Measurements from ENCODE around the gene PICK1. TPM values are rescaled to one million over a fixed set of nuclear protein-coding genes. Genes with fewer than 3 reads are reported as not detected.

The PICK1 gene
- total and polyA plus RNA-seq, 4 experiments from 2014 or later, result 6.5 to 28.0 (median 17.9) TPM

- Histone ChIP-seq H3K4me1 (ENCODE audit: insufficient read depth, low read length) (no peaks in the 10 kb centered on the region), H3K27me3 (ENCODE audit: insufficient read depth, low read length) (no peaks in the 10 kb centered on the region), H3K36me3 (ENCODE audit: insufficient read depth, low read length) (no peaks in the 10 kb centered on the region), H3K27ac (ENCODE audit: low read depth, low read length) (no peak overlapping the region), H3K4me3 (ENCODE audit: low read length in 2 of 2) (no peak overlapping the region), H3K9me3 (ENCODE audit: control insufficient read depth in 1 of 2, low read length in 2 of 2) (no peaks in the 10 kb centered on the region)
- no peaks in the 10 kb centered on the region for H3K27me3 Mint-ChIP-seq
- H3K4me1 Mint-ChIP-seq, result peaks cover 0 to 5% (median 2%) of the 10 kb centered on the region in 4 donors
- H3K36me3 Mint-ChIP-seq, result peaks cover 8 to 27% of the 10 kb centered on the region in 2 donors
- no peak for DNase-seq
- POLR2A ChIA-PET (ENCODE audit: partially characterized antibody), result no interaction called here
- no peak overlapping the region for H3K4me3 Mint-ChIP-seq
- intact Hi-C loops (cut with micrococcal nuclease), result no loop called here
- peaks cover 0 to 1% (median 0%) of the 10 kb centered on the region in 8 donors for H3K9me3 Mint-ChIP-seq
- no peak overlapping the region for H3K27ac Mint-ChIP-seq
- CTCF ChIA-PET (ENCODE audit: partially characterized antibody), result interaction anchor here (1.0 to 3.5 kb wide), 2 partner anchors 17 to 46 kb away, joined by 3 to 12 read pairs; no protein-coding TSS in a partner anchor
Observed at GRCh38 chr22:38097557-38098409, 40.6 kb downstream of the PICK1 start.

GRCh38 chr22:38098410-38099249 lies 41.4 kb downstream of the PICK1 start:
- Mint-ChIP-seq H3K27ac (no peak overlapping the region), H3K4me1 (peaks cover 0 to 5% (median 3%) of the 10 kb centered on the region in 4 donors), H3K36me3 (peaks cover 5 to 21% of the 10 kb centered on the region in 2 donors), H3K4me3 (no peak overlapping the region), H3K9me3 (peaks cover 0 to 1% (median 0%) of the 10 kb centered on the region in 8 donors), H3K27me3 (no peaks in the 10 kb centered on the region)
- no peak overlapping the region for H3K27ac ChIP-seq (ENCODE audit: low read depth, low read length)
- no peaks in the 10 kb centered on the region for H3K9me3 ChIP-seq (ENCODE audit: control insufficient read depth in 1 of 2, low read length in 2 of 2)
- no peak overlapping the region for H3K4me3 ChIP-seq (ENCODE audit: low read length in 2 of 2)
- DNase-seq, result no peak
- ChIA-PET CTCF (ENCODE audit: partially characterized antibody) (interaction anchor here (1.0 to 3.5 kb wide), 2 partner anchors 16 to 46 kb away, joined by 3 to 12 read pairs; no protein-coding TSS in a partner anchor), POLR2A (ENCODE audit: partially characterized antibody) (no interaction called here)
- H3K36me3 ChIP-seq (ENCODE audit: insufficient read depth, low read length), result no peaks in the 10 kb centered on the region
- H3K27me3 ChIP-seq (ENCODE audit: insufficient read depth, low read length), result no peaks in the 10 kb centered on the region
- no peaks in the 10 kb centered on the region for H3K4me1 ChIP-seq (ENCODE audit: insufficient read depth, low read length)
- intact Hi-C loops (cut with micrococcal nuclease), result no loop called here

GRCh38 chr22:38103641-38104040 lies 46.4 kb downstream of the PICK1 start:
- ChIA-PET POLR2A (ENCODE audit: partially characterized antibody) (no interaction called here), CTCF (ENCODE audit: partially characterized antibody) (interaction anchor here (0.6 to 1.4 kb wide), 4 partner anchors 11 to 282 kb away, joined by 3 to 6 read pairs (median 3); no protein-coding TSS in a partner anchor)
- Histone ChIP-seq H3K27me3 (ENCODE audit: insufficient read depth, low read length) (no peaks in the 10 kb centered on the region), H3K4me1 (ENCODE audit: insufficient read depth, low read length) (no peaks in the 10 kb centered on the region), H3K9me3 (ENCODE audit: control insufficient read depth in 1 of 2, low read length in 2 of 2) (no peaks in the 10 kb centered on the region), H3K27ac (ENCODE audit: low read depth, low read length) (no peak overlapping the region), H3K4me3 (ENCODE audit: low read length in 2 of 2) (no peak overlapping the region), H3K36me3 (ENCODE audit: insufficient read depth, low read length) (no peaks in the 10 kb centered on the region)
- intact Hi-C loops (cut with micrococcal nuclease), result no loop called here
- Mint-ChIP-seq H3K27ac (peak overlapping the region in 1 of 7 donors; percentile 68), H3K9me3 (no peaks in the 10 kb centered on the region), H3K4me3 (no peak overlapping the region), H3K27me3 (no peaks in the 10 kb centered on the region), H3K36me3 (peaks cover 0 to 5% of the 10 kb centered on the region in 2 donors), H3K4me1 (peaks cover 7 to 18% (median 12%) of the 10 kb centered on the region in 4 donors)
- no peak for DNase-seq

GRCh38 chr22:38104084-38104483 lies 46.9 kb downstream of the PICK1 start:
- H3K36me3 ChIP-seq (ENCODE audit: insufficient read depth, low read length), result no peaks in the 10 kb centered on the region
- no peaks in the 10 kb centered on the region for H3K9me3 ChIP-seq (ENCODE audit: control insufficient read depth in 1 of 2, low read length in 2 of 2)
- DNase-seq, result no peak
- intact Hi-C loops (cut with micrococcal nuclease), result no loop called here
- CTCF ChIA-PET (ENCODE audit: partially characterized antibody), result interaction anchor here (0.6 to 1.4 kb wide), 4 partner anchors 10 to 283 kb away, joined by 3 to 6 read pairs (median 3); no protein-coding TSS in a partner anchor
- peaks cover 0 to 5% of the 10 kb centered on the region in 2 donors for H3K36me3 Mint-ChIP-seq
- H3K4me1 ChIP-seq (ENCODE audit: insufficient read depth, low read length), result no peaks in the 10 kb centered on the region
- no peaks in the 10 kb centered on the region for H3K9me3 Mint-ChIP-seq
- POLR2A ChIA-PET (ENCODE audit: partially characterized antibody), result no interaction called here
- H3K27ac Mint-ChIP-seq, result peak overlapping the region in 1 of 7 donors; percentile 10
- peaks cover 7 to 18% (median 12%) of the 10 kb centered on the region in 4 donors for H3K4me1 Mint-ChIP-seq
- H3K4me3 Mint-ChIP-seq, result peak overlapping the region in 1 of 8 donors; percentile 61
- H3K4me3 ChIP-seq (ENCODE audit: low read length in 2 of 2), result no peak overlapping the region
- no peaks in the 10 kb centered on the region for H3K27me3 ChIP-seq (ENCODE audit: insufficient read depth, low read length)
- no peaks in the 10 kb centered on the region for H3K27me3 Mint-ChIP-seq
- H3K27ac ChIP-seq (ENCODE audit: low read depth, low read length), result no peak overlapping the region

GRCh38 chr22:38106814-38107578 lies 49.8 kb downstream of the PICK1 start:
- Histone ChIP-seq H3K4me1 (ENCODE audit: insufficient read depth, low read length) (no peaks in the 10 kb centered on the region), H3K36me3 (ENCODE audit: insufficient read depth, low read length) (no peaks in the 10 kb centered on the region), H3K9me3 (ENCODE audit: control insufficient read depth in 1 of 2, low read length in 2 of 2) (no peaks in the 10 kb centered on the region), H3K27ac (ENCODE audit: low read depth, low read length) (no peak overlapping the region), H3K4me3 (ENCODE audit: low read length in 2 of 2) (no peak overlapping the region), H3K27me3 (ENCODE audit: insufficient read depth, low read length) (no peaks in the 10 kb centered on the region)
- DNase-seq, result no peak
- Mint-ChIP-seq H3K36me3 (peaks cover 0 to 8% of the 10 kb centered on the region in 2 donors), H3K4me1 (peaks cover 5 to 18% (median 9%) of the 10 kb centered on the region in 4 donors), H3K9me3 (peaks cover 0 to 4% (median 0%) of the 10 kb centered on the region in 8 donors), H3K4me3 (peak overlapping the region in 1 of 8 donors; percentile 8), H3K27ac (peak overlapping the region in 1 of 7 donors; percentile 31), H3K27me3 (no peaks in the 10 kb centered on the region)
- intact Hi-C loops (cut with micrococcal nuclease), result no loop called here
- CTCF ChIA-PET (ENCODE audit: partially characterized antibody), result interaction anchor here (0.5 to 1.2 kb wide), 3 partner anchors 8 to 282 kb away, joined by 4 to 5 read pairs (median 4); no protein-coding TSS in a partner anchor
- POLR2A ChIA-PET (ENCODE audit: partially characterized antibody), result no interaction called here

- intact Hi-C loops (cut with micrococcal nuclease), result no loop called here
- peak overlapping the region in 1 of 7 donors; percentile 89 for H3K27ac Mint-ChIP-seq
- peaks cover 0 to 9% of the 10 kb centered on the region in 2 donors for H3K36me3 Mint-ChIP-seq
Observed at GRCh38 chr22:38107692-38108515, 50.7 kb downstream of the PICK1 start.

More at GRCh38 chr22:38107692-38108515, 50.7 kb downstream of the PICK1 start:
- no peak overlapping the region for H3K4me3 ChIP-seq (ENCODE audit: low read length in 2 of 2)
- Mint-ChIP-seq H3K27me3 (no peaks in the 10 kb centered on the region), H3K4me1 (peaks cover 5 to 18% (median 9%) of the 10 kb centered on the region in 4 donors), H3K9me3 (peaks cover 0 to 4% (median 0%) of the 10 kb centered on the region in 8 donors), H3K4me3 (no peak overlapping the region)
- H3K9me3 ChIP-seq (ENCODE audit: control insufficient read depth in 1 of 2, low read length in 2 of 2), result no peaks in the 10 kb centered on the region
- no peak for DNase-seq
- H3K4me1 ChIP-seq (ENCODE audit: insufficient read depth, low read length), result no peaks in the 10 kb centered on the region
- no peaks in the 10 kb centered on the region for H3K36me3 ChIP-seq (ENCODE audit: insufficient read depth, low read length)
- ChIA-PET POLR2A (ENCODE audit: partially characterized antibody) (no interaction called here), CTCF (ENCODE audit: partially characterized antibody) (no interaction called here)
- no peak overlapping the region for H3K27ac ChIP-seq (ENCODE audit: low read depth, low read length)
- no peaks in the 10 kb centered on the region for H3K27me3 ChIP-seq (ENCODE audit: insufficient read depth, low read length)

Data from CD4-positive, alpha-beta memory T cell (primary cell).